ENCODE measurements around the gene H1-8.

- TF ChIP-seq GABPB1 (CRISPR knock-in tag; IDR thresholded peaks at IDR 0.05) (no peak), POLR2AphosphoS5 (IDR thresholded peaks at IDR 0.05; ENCODE audit: control insufficient read depth, insufficient read depth, low read depth, low read length) (no peak), NFIC (IDR thresholded peaks at IDR 0.05) (no peak), CTCF (IDR thresholded peaks at IDR 0.05 in 2 of 3, conservative IDR thresholded peaks at IDR 0.05 in 1 of 3; ENCODE audit: insufficient read depth in 2 of 3, low read depth in 1 of 3, low read length in 3 of 3) (no peak), EP300 (IDR thresholded peaks at IDR 0.05; ENCODE audit: low read length) (no peak), ATF2 (CRISPR knock-in tag; IDR thresholded peaks at IDR 0.05) (no peak), TAF1 (IDR thresholded peaks at IDR 0.05; ENCODE audit: control insufficient read depth, extremely low read depth, insufficient read depth, low read length, severe bottlenecking) (no peak)
Observed at GRCh38 chr3:129586746-129587430, 43.9 kb downstream of the H1-8 start.
